AG04450 (cell line): ENCODE data around the gene ZC3H12C. TPM values are rescaled to one million over a fixed set of nuclear protein-coding genes. Genes with fewer than 3 reads are reported as not detected.
A peak's percentile ranks its signal among the peaks of the same experiment; 100 is the strongest.

Experiments
- CTCF ChIA-PET: fragments of 300-600, 350-600 bp; formaldehyde crosslinking; extraction: SDS; loops from one replicate; lab custom pipeline; 2022; ENCODE audit warnings: antibody characterized with exemption, inconsistent platforms; lab: Charles Lee
- POLR2A ChIA-PET: fragments of 350-600 bp; formaldehyde crosslinking; extraction: SDS; loops from one replicate; lab custom pipeline; 2021; ENCODE audit warnings: antibody characterized with exemption, inconsistent platforms; lab: Yijun Ruan, JAX
- DNase-seq: peaks from one replicate; pipeline ENCODE4 v3.0.0-alpha.2; 2011; ENCODE audit warnings: low read depth, low spot score
- H3K27ac ChIP-seq: one replicate; pipeline ENCODE4 v1.5.1; 2012; ENCODE audit warnings: low read depth, low read length, control low read depth
- H3K27me3 ChIP-seq: one replicate; pipeline ENCODE4 v1.6.0; 2012; ENCODE audit warnings: low read length; ENCODE audit not compliant: control insufficient read depth, insufficient read depth
- H3K4me3 ChIP-seq: 2 replicates; pipeline ENCODE4 v1.5.1; 2011; ENCODE audit warnings: mild to moderate bottlenecking, low read depth, low read length, control low read depth
- H3K9me3 ChIP-seq: 2 replicates; pipeline ENCODE4 v1.5.1; 2012; ENCODE audit warnings: low read length; ENCODE audit not compliant: control insufficient read depth, insufficient read depth
- CTCF ChIP-seq: IDR thresholded peaks from 2 replicates; pipeline ENCODE4 v1.5.1; 2011; ENCODE audit warnings: low read depth, low read length, control low read depth, inconsistent platforms
- polyA plus RNA-seq: library from polyadenylated mRNA; depleted of rRNA; stranded (reverse); fragments of >200 nt; gene quantifications from 2 replicates; pipeline ENCODE4 v1.2.3, GENCODE V29; 2011

Gene ZC3H12C
- polyA plus RNA-seq, 1 experiment: 10.9 TPM

- CTCF ChIA-PET: interaction anchor here (1.3 kb wide), 1 partner anchor 315 kb away, joined by 3 read pairs; no protein-coding TSS in a partner anchor
- POLR2A ChIA-PET: no interaction called here
- DNase-seq: no peak
- Histone ChIP-seq H3K4me3 (no peak overlapping the region), H3K9me3 (no peaks in the 10 kb centered on the region), H3K27ac (no peak overlapping the region), H3K27me3 (no peaks in the 10 kb centered on the region)
- no peak for TF ChIP-seq CTCF
These were observed 75.0 kb downstream of the ZC3H12C start for GRCh38 chr11:110168033-110168803.

DNA sequence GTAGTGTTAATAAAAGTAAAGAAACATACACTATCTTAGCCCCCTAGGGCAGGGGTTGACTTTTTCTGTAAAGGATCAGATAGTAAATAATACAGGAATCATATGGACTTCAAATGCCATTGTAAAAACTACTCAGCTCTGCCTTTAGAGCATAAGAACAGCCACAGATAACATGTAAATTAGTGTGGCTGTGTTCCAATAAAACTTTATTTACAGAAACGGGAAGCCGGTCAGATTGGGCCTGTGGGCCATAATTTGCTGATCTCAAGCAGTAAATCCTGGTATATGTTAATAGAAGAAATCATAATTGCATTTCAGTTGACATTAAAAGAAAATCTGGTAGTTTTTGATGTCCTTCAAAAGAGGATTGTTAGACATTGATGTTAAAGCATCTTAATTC is 76.5 kb downstream of the ZC3H12C start:
- Histone ChIP-seq H3K27ac (no peak overlapping the region), H3K27me3 (no peaks in the 10 kb centered on the region), H3K9me3 (no peaks in the 10 kb centered on the region), H3K4me3 (no peak overlapping the region)
- ChIA-PET CTCF (no interaction called here), POLR2A (no interaction called here)
- no peak for TF ChIP-seq CTCF
- no peak for DNase-seq

DNA sequence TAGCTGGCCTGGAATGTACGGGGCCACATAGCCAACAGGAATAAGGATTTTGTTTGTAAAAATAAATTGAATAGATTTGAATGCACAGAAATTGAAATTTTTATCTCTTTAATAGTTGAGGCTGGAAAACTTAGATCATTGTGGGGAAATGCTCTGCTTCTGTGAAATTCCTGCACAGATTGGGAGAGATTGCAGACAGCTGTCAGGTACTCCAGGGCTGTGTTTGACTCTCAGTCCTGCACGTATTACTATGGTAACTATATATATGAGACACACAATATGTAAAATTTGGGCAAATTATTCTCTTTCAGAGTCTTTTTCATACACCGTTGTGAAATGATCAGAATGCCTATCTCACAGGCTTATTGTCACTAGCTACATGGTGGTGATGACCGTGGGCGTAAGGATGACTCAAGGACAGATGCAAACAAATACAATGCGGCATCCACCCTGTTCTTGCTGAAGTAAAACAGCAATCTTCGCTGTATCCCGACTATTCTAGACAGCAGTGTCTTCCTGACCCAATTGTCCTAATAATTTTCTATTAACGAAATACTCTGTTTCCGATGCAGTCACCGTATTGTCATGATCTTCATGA is 79.4 kb downstream of the ZC3H12C start:
- H3K4me3 ChIP-seq: no peak overlapping the region
- POLR2A ChIA-PET: no interaction called here
- CTCF ChIA-PET: interaction anchor here (2.1 to 3.5 kb wide), 2 partner anchors 13 to 26 kb away, joined by 5 to 18 read pairs; no protein-coding TSS in a partner anchor
- no peak for TF ChIP-seq CTCF
- H3K27me3 ChIP-seq: no peaks in the 10 kb centered on the region
- H3K9me3 ChIP-seq: no peaks in the 10 kb centered on the region
- no peak for DNase-seq
- no peak overlapping the region for H3K27ac ChIP-seq

DNA sequence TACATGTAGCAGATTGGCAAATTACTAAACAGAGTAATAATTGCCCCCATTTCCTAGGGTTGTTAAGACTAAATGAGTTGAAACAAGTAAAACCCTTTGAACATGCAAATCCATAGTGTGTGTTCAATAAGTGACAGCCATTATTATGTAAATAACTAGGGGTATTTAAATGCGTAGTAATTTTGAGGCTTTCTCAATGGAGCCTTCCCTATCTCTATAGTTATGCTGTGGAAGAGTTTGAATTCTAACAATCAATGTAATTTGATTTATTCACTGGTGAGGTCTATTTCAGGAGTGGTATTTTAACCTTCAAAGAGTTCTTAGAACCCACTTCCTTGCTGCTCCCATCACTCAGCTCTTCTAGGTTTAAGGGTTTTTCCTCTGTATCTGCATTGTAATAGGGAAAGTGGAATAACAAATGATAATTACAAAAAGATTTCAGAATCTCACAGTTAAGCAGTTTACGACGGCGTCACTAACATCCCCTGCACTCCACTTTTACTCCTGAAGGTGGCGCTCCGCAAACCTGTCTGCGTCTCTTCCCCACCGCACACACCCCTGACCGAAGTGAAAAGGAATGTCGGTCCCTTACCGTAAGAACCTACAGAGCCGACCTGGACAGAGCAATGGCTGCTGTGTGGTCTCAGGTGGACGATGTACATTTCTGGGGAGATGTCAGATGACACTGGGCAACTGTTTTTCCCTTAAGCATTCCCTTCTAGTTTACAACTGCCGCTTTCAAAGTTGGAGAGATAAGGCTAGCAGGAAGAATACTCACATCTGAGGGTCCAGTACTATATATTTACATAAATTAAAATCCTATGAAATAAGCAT is 80.8 kb downstream of the ZC3H12C start:
- DNase-seq: no peak
- no peaks in the 10 kb centered on the region for H3K27me3 ChIP-seq
- H3K9me3 ChIP-seq: no peaks in the 10 kb centered on the region
- ChIA-PET POLR2A (no interaction called here), CTCF (interaction anchor here (0.5 to 3.5 kb wide), 14 partner anchors 8 to 1259 kb away, joined by 3 to 18 read pairs (median 4); no protein-coding TSS in a partner anchor)
- H3K27ac ChIP-seq: no peak overlapping the region
- peak; percentile 82 for TF ChIP-seq CTCF
- H3K4me3 ChIP-seq: no peak overlapping the region
